HCT116 (cell line): ENCODE data around the gene KIR2DL3. TPM values are rescaled to one million over a fixed set of nuclear protein-coding genes. Genes with fewer than 3 reads are reported as not detected.
"Not testable (repeated sequence)": the region's sequence is repeated elsewhere in the genome, so short reads cannot be mapped to it uniquely, and the experiment has no call there.

Source experiments
- ATAC-seq: fragments of 200-7000 bp; cut with Tn5 transposase; 2 replicates; pipeline ENCODE4 v1.9.1; 2020; ENCODE audit warnings: mild to moderate bottlenecking, moderate library complexity
- BruUV-seq: library from RNA; stranded (reverse); fragments of 400-500 nt; replicated peaks from 2 replicates; lab custom pipeline; 2021; lab: Mats Ljungman, UMichigan
- CTCF ChIA-PET: fragments of 300-600 bp; sonication (Branson Sonifier 250); formaldehyde crosslinking; loops from one replicate; lab custom pipeline; 2021; ENCODE audit warnings: antibody characterized with exemption; lab: Charles Lee
- POLR2A ChIA-PET: fragments of 300-600, 350-600 bp; sonication (Branson Sonifier 250); formaldehyde crosslinking; loops from one replicate; lab custom pipeline; 2021; ENCODE audit warnings: antibody characterized with exemption; lab: Charles Lee
- RAD21 ChIA-PET, 2 experiments: fragments of 300-600 bp; sonication (Branson Sonifier 250); formaldehyde crosslinking; loops; one replicate each; lab custom pipeline; 2023; ENCODE audit warnings: low total read pairs in 2 of 2; ENCODE audit not compliant: uncharacterized antibody in 2 of 2, unreplicated experiment in 2 of 2, low non-redundant PET in 1 of 2; lab: Charles Lee
- DNase-seq: peaks from one replicate; pipeline ENCODE4 v3.0.0-alpha.2; 2010; ENCODE audit warnings: low read depth, low spot score
- H2AFZ ChIP-seq: fragments of 200-600 bp; shearing (Covaris generic), sonication (generic); 2 replicates; pipeline ENCODE4 v1.6.1; 2017; ENCODE audit warnings: low read depth, mixed run types, mixed read lengths, antibody characterized with exemption, low read length; ENCODE audit not compliant: poor library complexity, severe bottlenecking
- H3K27ac ChIP-seq: 2 replicates; pipeline ENCODE4 v1.5.1; 2012; ENCODE audit warnings: low read depth, low read length
- H3K27me3 ChIP-seq: fragments of 200-600 bp; sonication (generic); 2 replicates; pipeline ENCODE4 v1.6.1; 2016; ENCODE audit warnings: mixed run types, low read length, mixed read lengths; ENCODE audit not compliant: insufficient read depth
- H3K36me3 ChIP-seq, 2 experiments: fragments of 200-500 bp in 1 of 2; fragments of 200-600 bp in 1 of 2; sonication (Bioruptor generic) in 1 of 2; sonication (generic) in 1 of 2; 2 replicates each; pipeline versions ENCODE4 v1.5.1 to v1.6.1; 2014 to 2016; ENCODE audit warnings: low read length in 2 of 2, inconsistent platforms in 1 of 2, mixed read lengths in 1 of 2, mixed run types in 1 of 2; ENCODE audit not compliant: insufficient read depth in 2 of 2, control insufficient read depth in 1 of 2
- H3K4me1 ChIP-seq, 2 experiments: fragments of 200-600 bp in 1 of 2; sonication (generic) in 1 of 2; 2 replicates each; pipeline versions ENCODE4 v1.5.1 to v1.6.1; 2012 to 2017; ENCODE audit warnings: low read length in 2 of 2, inconsistent platforms in 1 of 2, mild to moderate bottlenecking in 1 of 2, mixed read lengths in 1 of 2, mixed run types in 1 of 2, moderate library complexity in 1 of 2; ENCODE audit not compliant: insufficient read depth in 2 of 2, control insufficient read depth in 1 of 2
- H3K4me2 ChIP-seq: fragments of 200-600 bp; sonication (generic); 2 replicates; pipeline ENCODE4 v1.6.1; 2017; ENCODE audit warnings: mixed run types, low read length, mixed read lengths
- H3K4me3 ChIP-seq, 2 experiments: fragments of 200-600 bp in 1 of 2; sonication (generic) in 1 of 2; replicated peaks in 1 of 2; 2 replicates each; pipeline ENCODE4 v1.5.1; 2011 to 2016; ENCODE audit warnings: low read length in 2 of 2, control low read depth in 1 of 2, low read depth in 1 of 2, mild to moderate bottlenecking in 1 of 2, mixed read lengths in 1 of 2, mixed run types in 1 of 2
- H3K79me2 ChIP-seq: fragments of 200-600 bp; sonication (generic); 2 replicates; pipeline ENCODE4 v1.6.1; 2017; ENCODE audit warnings: mild to moderate bottlenecking, mixed run types, low read length, moderate library complexity, mixed read lengths; ENCODE audit not compliant: insufficient read depth
- H3K9ac ChIP-seq: fragments of 200-600 bp; sonication (generic); 2 replicates; pipeline ENCODE4 v1.6.1; 2016; ENCODE audit warnings: low read length, mixed read lengths
- H3K9me2 ChIP-seq: fragments of 200-600 bp; sonication (generic), shearing (Covaris generic); 2 replicates; pipeline ENCODE4 v1.6.1; 2017; ENCODE audit warnings: mixed run types, mild to moderate bottlenecking, moderate library complexity; ENCODE audit not compliant: insufficient read depth
- H3K9me3 ChIP-seq, 2 experiments: fragments of 200-500 bp in 1 of 2; fragments of 200-600 bp in 1 of 2; sonication (Bioruptor generic) in 1 of 2; sonication (generic) in 1 of 2; 2 replicates each; pipeline ENCODE4 v1.6.1; 2014 to 2017; ENCODE audit warnings: low read length in 2 of 2, mixed read lengths in 2 of 2, inconsistent platforms in 1 of 2, low read depth in 1 of 2, mild to moderate bottlenecking in 1 of 2, mixed run types in 1 of 2, moderate library complexity in 1 of 2; ENCODE audit not compliant: control insufficient read depth in 1 of 2, insufficient read depth in 1 of 2
- H4K20me1 ChIP-seq: fragments of 200-600 bp; sonication (generic), shearing (Covaris generic); 2 replicates; pipeline ENCODE4 v1.6.1; 2017; ENCODE audit warnings: mixed run types, mild to moderate bottlenecking, moderate library complexity; ENCODE audit not compliant: insufficient read depth
- intact Hi-C: fragments of 100-400 bp; cut with micrococcal nuclease; formaldehyde crosslinking; loops from 2 replicates; pipeline ENCODE4 v1.10.0; 2022
- total RNA-seq: library from RNA; stranded (reverse); gene quantifications from one replicate; pipeline ENCODE4 v1.2.1, GENCODE V29; 2021; ENCODE audit not compliant: unreplicated experiment

KIR2DL3 gene
- total RNA-seq, 1 experiment from 2014 or later, result not detected

DNA sequence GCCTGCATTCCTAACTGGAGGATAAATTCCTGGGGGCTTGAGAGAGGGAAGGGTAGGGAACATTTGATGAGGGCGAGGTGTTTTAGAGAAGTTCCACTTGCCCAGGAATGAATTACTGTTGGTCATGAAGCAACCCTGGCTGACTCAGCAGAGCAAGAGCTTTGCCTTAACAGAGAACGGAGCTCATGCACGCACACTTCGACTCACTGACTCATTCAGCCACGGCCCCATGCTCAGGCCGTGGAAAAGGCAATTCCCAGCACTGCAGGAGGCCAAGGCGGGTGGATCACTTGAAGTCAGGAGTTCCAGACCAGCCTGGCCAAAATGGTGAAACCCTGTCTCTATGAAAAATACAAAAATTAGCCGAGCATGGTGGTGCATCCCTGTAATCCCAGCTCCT lies 25.9 kb downstream of the KIR2DL3 start:
- RAD21 ChIA-PET, result not testable (repeated sequence)

DNA sequence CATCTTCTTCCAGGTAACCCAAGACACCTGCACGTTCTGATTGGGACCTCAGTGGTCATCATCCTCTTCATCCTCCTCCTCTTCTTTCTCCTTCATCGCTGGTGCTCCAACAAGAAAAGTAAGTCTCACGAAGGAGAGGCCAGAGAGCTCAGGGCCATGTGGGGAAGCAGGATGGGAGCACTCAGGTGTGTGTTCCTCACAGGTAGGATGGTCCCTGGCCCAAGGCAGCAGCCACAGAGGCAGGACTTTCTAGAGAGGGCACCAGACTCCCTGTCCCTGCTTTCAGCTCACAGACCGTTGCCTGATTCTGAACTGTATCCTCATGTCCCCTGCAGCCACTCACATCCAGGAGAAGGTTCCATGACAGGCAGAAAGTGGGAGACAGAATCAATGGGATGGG lies 28.2 kb downstream of the KIR2DL3 start:
- H3K9me2 ChIP-seq, H3K27me3 ChIP-seq, DNase-seq, POLR2A ChIA-PET, CTCF ChIA-PET, H3K9ac ChIP-seq, H3K4me2 ChIP-seq, H3K27ac ChIP-seq, H3K4me1 ChIP-seq, RAD21 ChIA-PET, H2AFZ ChIP-seq, BruUV-seq, ATAC-seq, intact Hi-C loops, H4K20me1 ChIP-seq, H3K9me3 ChIP-seq, H3K79me2 ChIP-seq, H3K36me3 ChIP-seq, H3K4me3 ChIP-seq: not testable (repeated sequence)

More for the DNA sequence above, 25.9 kb downstream of the KIR2DL3 start:
- intact Hi-C loops, H3K79me2 ChIP-seq, POLR2A ChIA-PET, DNase-seq, H4K20me1 ChIP-seq, H3K4me3 ChIP-seq, H3K9ac ChIP-seq, H3K9me2 ChIP-seq, H2AFZ ChIP-seq, BruUV-seq, H3K27ac ChIP-seq, CTCF ChIA-PET, ATAC-seq, H3K36me3 ChIP-seq, H3K4me1 ChIP-seq, H3K4me2 ChIP-seq, H3K9me3 ChIP-seq, H3K27me3 ChIP-seq: not testable (repeated sequence)

DNA sequence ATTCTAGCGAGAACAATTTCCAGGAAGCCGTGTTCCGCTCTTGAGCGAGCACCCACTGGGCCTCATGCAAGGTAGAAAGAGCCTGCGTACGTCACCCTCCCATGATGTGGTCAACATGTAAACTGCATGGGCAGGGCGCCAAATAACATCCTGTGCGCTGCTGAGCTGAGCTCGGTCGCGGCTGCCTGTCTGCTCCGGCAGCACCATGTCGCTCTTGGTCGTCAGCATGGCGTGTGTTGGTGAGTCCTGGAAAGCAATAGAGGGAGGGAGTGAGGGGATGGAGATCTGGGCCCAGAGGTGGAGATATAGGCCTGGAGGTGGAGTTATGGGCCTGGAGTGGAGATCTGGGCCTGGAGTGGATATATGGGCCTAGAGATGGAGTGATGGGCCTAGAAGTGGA lies 31.3 kb downstream of the KIR2DL3 start, which contains the start of gene KIR2DL1:
TSS of gene KIR2DL1 (plus strand) at position 148 of the 400 bp plus-strand sequence. CDS start at position 206, 58 bp downstream.
- H3K27me3 ChIP-seq, H3K9ac ChIP-seq, H3K9me3 ChIP-seq, H3K27ac ChIP-seq, H3K79me2 ChIP-seq, RAD21 ChIA-PET, H2AFZ ChIP-seq, H3K36me3 ChIP-seq, H3K4me2 ChIP-seq, POLR2A ChIA-PET, DNase-seq, H3K4me3 ChIP-seq, ATAC-seq, H4K20me1 ChIP-seq, BruUV-seq, H3K9me2 ChIP-seq, H3K4me1 ChIP-seq, CTCF ChIA-PET: not testable (repeated sequence)
- intact Hi-C loops, result loop anchor here (10.0 kb wide), 1 partner anchor 85 kb away; the partner anchor contains the start of gene KIR3DL2

DNA sequence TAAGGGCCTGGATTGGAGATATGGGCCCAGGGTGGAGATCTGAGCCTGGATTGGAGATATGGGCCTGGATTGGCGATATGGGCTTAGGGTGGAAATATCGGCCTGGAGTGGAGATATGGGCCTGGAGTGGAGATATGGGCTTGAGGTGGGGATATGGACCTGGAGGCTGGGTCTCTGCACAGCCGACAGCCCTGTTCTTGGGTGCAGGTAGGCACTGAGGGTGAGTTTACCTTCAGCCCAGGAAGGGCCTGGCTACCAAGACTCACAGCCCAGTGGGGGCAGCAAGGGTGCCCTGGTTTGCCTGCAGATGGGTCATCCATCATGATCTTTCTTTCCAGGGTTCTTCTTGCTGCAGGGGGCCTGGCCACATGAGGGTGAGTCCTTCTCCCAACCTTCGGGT lies 32.2 kb downstream of the KIR2DL3 start:
- intact Hi-C loops, result loop anchor here (10.0 kb wide), 1 partner anchor 84 kb away; the partner anchor contains the start of gene KIR3DL2
- RAD21 ChIA-PET, H3K4me3 ChIP-seq, POLR2A ChIA-PET, CTCF ChIA-PET, H3K4me2 ChIP-seq, H4K20me1 ChIP-seq, H3K79me2 ChIP-seq, H2AFZ ChIP-seq, H3K27me3 ChIP-seq, DNase-seq, H3K9ac ChIP-seq, ATAC-seq, H3K4me1 ChIP-seq, BruUV-seq, H3K27ac ChIP-seq, H3K9me3 ChIP-seq, H3K36me3 ChIP-seq, H3K9me2 ChIP-seq: not testable (repeated sequence)
